HG02981 (cell line): ENCODE data around the gene CERS6.

Source experiments
- ATAC-seq: cut with Tn5 transposase; IDR thresholded peaks from one replicate; pipeline ENCODE4 v1.9.1; 2021; ENCODE audit warnings: mild to moderate bottlenecking, moderate library complexity; ENCODE audit not compliant: unreplicated experiment

CERS6 gene

DNA sequence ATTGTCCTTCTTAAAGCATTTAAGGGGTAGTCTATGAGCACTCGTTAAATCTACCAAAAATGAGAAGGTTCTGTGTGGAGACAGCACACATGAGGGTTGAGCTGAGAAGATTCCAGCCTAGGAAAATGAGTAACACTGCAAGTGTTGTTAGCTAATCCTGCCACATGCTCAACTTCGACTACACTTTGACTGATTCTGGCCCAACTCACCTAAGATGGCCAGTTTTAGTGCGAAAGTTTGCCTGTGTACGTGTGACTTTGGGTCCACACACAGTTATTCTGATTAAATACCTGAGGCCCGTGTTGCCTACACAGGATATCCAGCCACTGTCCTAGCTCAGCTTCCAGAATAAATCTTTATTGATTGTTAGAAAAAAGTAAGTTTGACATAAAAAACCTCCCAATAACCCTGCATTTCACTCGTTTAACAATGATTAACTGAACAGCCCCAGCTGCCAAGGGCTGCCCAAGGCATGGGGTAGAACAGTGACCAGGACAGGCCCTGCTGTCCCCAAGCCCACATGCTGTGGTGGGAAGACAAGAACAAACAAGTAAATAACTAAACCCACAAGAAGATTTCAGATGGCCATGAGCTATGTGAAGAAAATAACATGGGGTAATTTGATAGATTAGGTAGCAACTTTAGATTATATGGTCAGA lies 14.7 kb upstream of the CERS6 start:
- no peak for ATAC-seq

DNA sequence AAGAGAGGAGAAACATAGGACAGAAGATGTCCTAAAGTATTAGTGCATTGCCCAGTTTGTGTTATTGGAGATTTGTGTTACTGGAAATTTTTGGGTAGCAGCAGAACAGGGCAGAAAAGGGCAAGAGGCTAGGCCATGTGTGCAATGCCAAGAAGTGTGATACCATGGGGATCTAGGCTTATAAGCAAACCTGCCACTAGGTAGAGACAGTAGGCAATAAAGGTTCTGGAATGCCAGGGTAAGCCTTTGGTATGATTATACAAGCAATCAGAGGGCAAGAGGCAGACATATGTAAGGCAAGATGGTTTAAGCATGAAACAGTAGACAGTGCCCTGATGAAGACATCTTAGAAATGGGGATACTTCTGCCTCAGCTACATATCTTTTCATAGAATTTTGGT lies 12.3 kb upstream of the CERS6 start:
- no peak for ATAC-seq

DNA sequence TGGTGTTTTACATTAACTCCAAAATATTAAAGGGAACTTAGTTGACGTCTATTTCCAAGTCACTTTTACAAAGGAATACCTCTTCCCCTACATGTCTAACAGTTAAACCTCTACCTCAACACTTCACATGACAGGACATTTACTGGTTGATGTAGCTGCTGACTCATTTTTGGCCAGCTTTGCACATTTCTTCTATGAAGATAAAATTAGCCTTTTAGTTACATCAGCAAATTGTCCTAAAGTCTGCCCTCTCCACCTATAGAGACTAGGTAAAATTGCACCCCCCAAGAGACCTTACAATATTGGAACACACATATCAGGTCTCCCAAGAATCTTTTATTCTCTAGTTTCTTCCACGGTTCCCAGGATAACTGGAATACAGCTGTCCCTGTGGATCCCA lies 10.1 kb upstream of the CERS6 start:
- no peak for ATAC-seq

- ATAC-seq: no peak
These were observed 7.1 kb upstream of the CERS6 start for GRCh38 chr2:168448980-168449379.

- ATAC-seq: no peak
These were observed 6.7 kb upstream of the CERS6 start for GRCh38 chr2:168449419-168449818.

GRCh38 chr2:168450171-168450570 lies 5.9 kb upstream of the CERS6 start:
- ATAC-seq: no peak

- no peak for ATAC-seq
These were observed 5.3 kb upstream of the CERS6 start for GRCh38 chr2:168450732-168451131.

GRCh38 chr2:168452781-168453180 lies 3.3 kb upstream of the CERS6 start:
- no peak for ATAC-seq

DNA sequence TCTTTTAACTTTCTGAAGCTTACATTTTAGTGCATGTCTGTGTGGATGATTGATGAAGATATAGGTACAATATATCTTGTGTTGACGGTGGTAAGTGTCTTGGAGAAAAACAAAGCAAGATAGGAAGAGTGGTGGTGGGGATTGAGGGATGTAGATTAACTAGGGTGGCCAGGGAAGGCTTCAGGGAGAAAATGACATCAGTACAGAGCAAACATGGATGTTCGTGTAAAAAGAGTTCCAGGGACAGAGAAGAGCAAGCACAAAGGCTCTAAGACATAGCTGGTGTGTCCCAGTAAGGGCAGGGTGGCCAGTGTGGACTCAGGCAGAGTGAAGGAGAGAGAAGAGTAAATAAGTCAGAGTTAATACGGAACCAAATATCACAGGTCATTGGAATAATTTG lies 2.7 kb upstream of the CERS6 start:
- no peak for ATAC-seq

GRCh38 chr2:168454737-168455644 lies 1.1 kb upstream of the CERS6 start:
- no peak for ATAC-seq

- ATAC-seq: peak; percentile 29
These were observed 583 bp downstream of the CERS6 start for GRCh38 chr2:168456521-168457189.

- ATAC-seq: no peak
These were observed 1.3 kb downstream of the CERS6 start for GRCh38 chr2:168457190-168457895.

- no peak for ATAC-seq
These were observed 2.1 kb downstream of the CERS6 start for GRCh38 chr2:168458139-168458538.

DNA sequence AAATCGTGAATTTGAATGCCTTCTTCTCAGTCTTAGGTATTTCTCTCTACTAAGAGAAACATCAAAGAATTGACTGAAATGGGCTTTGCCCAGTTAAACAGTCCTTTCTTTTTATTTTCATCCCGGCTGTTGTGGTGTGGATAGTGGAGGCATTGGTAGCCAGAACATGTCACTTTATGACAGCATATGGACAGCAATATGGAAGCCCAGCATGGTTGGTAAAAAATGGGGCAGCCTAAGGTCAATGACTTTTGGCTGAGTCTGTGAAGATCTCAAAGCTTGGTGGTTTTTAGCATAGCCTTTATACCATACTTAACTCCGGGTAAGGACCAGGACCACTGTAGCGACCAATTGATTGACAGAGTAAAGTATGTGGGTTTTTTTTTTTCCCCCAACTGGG lies 3.2 kb downstream of the CERS6 start:
- ATAC-seq: no peak

DNA sequence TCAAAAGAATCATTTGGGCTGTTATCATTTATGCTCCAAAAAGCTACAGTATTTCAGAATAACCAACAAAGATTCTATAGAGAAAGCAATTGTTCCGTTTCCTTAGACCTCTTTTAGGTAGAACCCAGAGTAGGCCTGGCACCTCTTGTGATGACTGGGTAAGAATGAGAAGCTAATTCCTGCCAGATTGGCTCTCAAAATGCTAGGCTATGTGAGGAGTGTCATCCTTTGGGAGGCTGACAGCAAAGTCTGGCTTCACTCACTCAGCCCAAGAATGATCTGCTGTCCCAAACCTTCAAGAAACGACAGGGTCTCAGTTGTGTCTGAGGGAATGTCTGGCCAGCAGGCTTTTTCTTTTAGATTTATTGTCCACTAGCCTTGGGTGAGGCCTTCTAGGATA lies 4.5 kb downstream of the CERS6 start:
- no peak for ATAC-seq

DNA sequence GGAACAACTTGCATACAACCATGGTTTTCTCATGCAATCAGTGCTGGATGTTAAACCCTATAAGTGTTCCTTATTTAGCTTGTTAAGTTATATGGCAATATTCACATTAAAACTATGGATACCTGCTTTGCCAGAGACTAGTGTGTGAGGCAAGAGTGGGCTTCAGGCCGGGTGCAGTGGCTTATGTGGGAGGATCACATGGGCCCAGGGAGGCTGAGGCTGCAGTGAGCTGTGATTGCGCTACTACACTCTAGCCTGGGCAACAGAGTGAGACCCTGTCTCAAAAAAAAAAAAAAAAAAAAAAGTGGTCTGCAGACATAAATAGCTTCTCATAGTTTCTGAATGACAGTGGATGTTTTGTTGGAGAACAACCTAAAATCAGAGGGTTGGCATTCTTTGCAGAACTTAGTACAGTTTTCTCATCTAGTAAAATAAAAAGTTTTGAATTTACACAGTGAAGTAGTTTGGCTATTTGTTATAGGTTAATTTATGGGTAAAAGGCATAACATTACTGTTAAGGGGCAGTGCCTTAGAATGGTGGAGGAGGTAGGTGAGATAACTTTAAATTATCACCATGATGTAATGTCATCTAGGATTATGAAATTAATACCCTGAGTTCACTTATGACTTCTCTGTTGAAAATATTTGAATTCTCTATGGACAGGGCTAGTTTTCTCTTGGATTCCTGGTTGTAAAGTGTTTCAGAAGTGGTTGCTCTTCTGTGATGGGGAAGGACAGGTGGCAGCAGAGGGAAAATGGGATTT lies 5.3 kb downstream of the CERS6 start:
- no peak for ATAC-seq

DNA sequence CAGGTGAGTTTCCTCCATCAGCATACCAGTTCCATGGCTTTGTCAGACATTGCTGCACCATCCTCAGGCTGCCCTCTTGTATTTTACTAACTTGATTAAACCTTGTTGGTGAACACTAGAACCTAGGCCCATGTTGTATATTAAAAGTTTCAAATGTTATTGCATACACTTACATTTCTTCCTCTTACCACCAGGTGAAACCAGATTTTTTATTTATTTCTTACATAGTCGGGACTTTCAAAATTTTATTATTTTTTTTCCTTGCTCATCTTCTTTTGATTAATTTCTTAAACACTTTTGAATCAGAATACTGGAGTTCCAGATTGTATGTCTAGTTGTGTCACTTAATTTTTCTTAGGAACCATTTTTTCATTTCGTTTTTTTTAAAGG lies 5.9 kb downstream of the CERS6 start:
- ATAC-seq: no peak

DNA sequence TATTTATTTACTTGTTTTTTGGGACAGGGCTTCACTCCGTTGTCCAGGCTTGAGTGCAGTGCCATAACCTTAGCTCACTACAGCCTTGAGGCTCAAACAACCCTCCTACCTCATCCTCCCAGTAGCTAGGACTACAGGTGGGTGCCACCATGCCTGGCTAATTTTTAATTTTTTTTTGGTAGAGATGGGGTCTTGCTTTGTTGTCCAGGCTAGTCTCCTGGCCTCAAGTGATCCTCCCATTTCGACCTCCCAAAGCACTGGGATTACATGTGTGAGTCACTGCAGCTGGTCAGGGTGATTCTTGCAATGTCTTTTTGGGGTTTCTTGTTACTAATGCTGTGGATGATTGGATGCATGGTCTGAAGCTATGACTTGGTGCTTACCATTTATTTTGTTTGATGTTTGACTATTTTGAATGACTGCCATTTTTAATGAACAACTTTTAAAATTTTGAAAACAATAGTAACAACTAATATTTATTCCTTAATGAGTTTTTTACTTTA lies 6.5 kb downstream of the CERS6 start:
- no peak for ATAC-seq

DNA sequence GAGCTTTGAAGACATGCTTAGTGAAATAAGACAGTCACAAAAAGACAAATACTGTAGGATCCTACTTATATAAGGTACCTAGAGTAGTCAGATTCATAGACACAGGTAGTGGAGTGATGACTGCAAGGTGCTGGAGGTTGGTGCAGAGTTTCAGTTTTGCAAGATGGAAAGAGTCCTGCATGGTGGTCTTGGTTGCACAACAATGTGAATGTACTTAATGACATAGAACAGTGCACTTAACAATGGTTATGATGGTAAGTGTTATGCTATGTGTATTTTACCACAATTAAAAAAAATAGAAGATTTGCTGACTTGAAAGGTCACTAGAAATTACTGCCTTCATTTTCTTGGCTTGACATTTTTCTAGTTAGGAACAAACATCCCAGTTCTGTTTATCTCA lies 9.5 kb downstream of the CERS6 start:
- no peak for ATAC-seq

GRCh38 chr2:168466190-168466737 lies 10.2 kb downstream of the CERS6 start:
- ATAC-seq: no peak
